Skeletal muscle tissue (tissue), 4 donors: Measurements from ENCODE around the gene PHAF1. TPM values are rescaled to one million over a fixed set of nuclear protein-coding genes. Genes with fewer than 3 reads are reported as not detected.

Experiments used
- H3K27ac ChIP-seq: one replicate; pipeline ENCODE4 v1.7.0; 2013; ENCODE audit warnings: mild to moderate bottlenecking, low read depth, low read length, inconsistent platforms
- H3K27me3 ChIP-seq, 3 donors: one replicate each; pipeline ENCODE4 v1.7.0; 2013; ENCODE audit warnings: low read length in 3 of 3; ENCODE audit not compliant: control insufficient read depth in 3 of 3, insufficient read depth in 3 of 3
- H3K36me3 ChIP-seq, 3 donors: one replicate each; pipeline ENCODE4 v1.7.0; 2013; ENCODE audit warnings: low read length in 3 of 3; ENCODE audit not compliant: control insufficient read depth in 3 of 3, insufficient read depth in 3 of 3
- H3K4me1 ChIP-seq, 3 donors: one replicate each; pipeline ENCODE4 v1.7.0; 2013; ENCODE audit warnings: low read length in 3 of 3, mild to moderate bottlenecking in 3 of 3; ENCODE audit not compliant: control insufficient read depth in 3 of 3, insufficient read depth in 3 of 3
- H3K4me3 ChIP-seq, 3 donors: one replicate each; pipeline ENCODE4 v1.7.0; 2013; ENCODE audit warnings: low read length in 3 of 3
- H3K9ac ChIP-seq, 3 donors: one replicate each; pipeline ENCODE4 v1.7.0; 2013; ENCODE audit warnings: low read length in 3 of 3, mild to moderate bottlenecking in 3 of 3, moderate library complexity in 2 of 3, low read depth in 1 of 3
- H3K9me3 ChIP-seq, 3 donors: one replicate each; pipeline ENCODE4 v1.7.0; 2013; ENCODE audit warnings: low read length in 3 of 3; ENCODE audit not compliant: control insufficient read depth in 3 of 3
- total RNA-seq: library from RNA; depleted of rRNA; stranded (reverse); fragments of >200 nt; gene quantifications from one replicate; pipeline ENCODE4 v1.2.3, GENCODE V29; 2014
- donor health status: Osteomylitis.

The PHAF1 gene
- total RNA-seq, 1 donor from 2014 or later: 17.7 TPM

DNA sequence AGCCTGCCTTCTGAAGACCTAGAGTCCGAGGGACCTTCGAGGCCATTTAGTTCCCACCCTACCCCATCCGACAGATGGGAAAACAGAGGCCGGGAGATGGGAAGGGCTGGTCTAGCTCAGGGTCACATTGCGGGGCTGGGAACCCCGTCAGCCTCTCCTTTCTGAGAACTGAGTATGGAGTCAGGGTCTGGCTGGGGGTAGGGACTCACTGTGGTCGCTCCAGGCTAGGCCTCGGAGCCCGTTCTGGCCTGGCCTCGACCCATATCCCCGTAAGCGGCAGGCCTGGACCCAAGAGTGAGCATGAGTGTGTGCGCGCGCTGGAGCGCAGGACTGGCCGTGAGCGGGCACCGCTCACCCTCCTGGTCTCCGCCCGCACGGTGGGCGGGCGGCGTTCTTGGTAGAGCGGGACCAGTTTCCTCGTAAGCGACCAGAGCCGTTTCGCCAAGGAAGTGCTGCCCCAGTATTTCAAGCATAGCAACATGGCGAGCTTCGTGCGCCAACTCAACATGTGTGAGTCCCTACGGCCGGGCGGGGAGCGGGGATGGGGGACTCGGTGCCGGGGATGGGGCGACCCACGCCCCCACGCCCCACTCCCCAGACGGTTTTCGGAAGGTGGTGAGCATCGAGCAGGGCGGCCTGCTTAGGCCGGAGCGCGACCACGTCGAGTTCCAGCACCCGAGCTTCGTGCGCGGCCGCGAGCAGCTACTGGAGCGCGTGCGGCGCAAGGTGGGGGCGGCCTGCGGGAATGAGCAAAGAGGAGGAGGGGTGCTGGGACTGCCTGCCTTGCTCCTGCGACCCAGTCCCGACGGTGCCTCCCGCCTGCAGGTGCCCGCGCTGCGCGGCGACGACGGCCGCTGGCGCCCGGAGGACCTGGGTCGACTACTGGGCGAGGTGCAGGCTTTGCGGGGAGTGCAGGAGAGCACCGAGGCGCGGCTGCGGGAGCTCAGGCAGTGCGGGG, 55.7 kb downstream of the PHAF1 start:
- Histone ChIP-seq H3K4me3 (peak overlapping the region; percentile 78 to 83 (median 78)), H3K36me3 (peaks cover 8 to 19% (median 13%) of the 10 kb centered on the region in 3 donors), H3K27me3 (peaks cover 0 to 5% (median 0%) of the 10 kb centered on the region in 3 donors), H3K9me3 (no peaks in the 10 kb centered on the region), H3K9ac (peak overlapping the region; percentile 82 to 96 (median 90)), H3K27ac (peak overlapping the region; percentile 91), H3K4me1 (peaks cover 66 to 73% (median 69%) of the 10 kb centered on the region in 3 donors)

- Histone ChIP-seq H3K27me3 (peaks cover 0 to 5% (median 0%) of the 10 kb centered on the region in 3 donors), H3K27ac (peak overlapping the region; percentile 23), H3K4me3 (no peak overlapping the region), H3K9me3 (no peaks in the 10 kb centered on the region), H3K4me1 (peaks cover 64 to 70% (median 69%) of the 10 kb centered on the region in 3 donors), H3K9ac (no peak overlapping the region), H3K36me3 (peaks cover 8 to 19% (median 13%) of the 10 kb centered on the region in 3 donors)
These were observed 56.4 kb downstream of the PHAF1 start for GRCh38 chr16:67166110-67166547.

GRCh38 chr16:67166598-67167168, 56.9 kb downstream of the PHAF1 start:
- Histone ChIP-seq H3K4me1 (peaks cover 64 to 70% (median 69%) of the 10 kb centered on the region in 3 donors), H3K9me3 (no peaks in the 10 kb centered on the region), H3K9ac (peak overlapping the region in 2 of 3 donors; percentile 29 to 45), H3K36me3 (peaks cover 8 to 19% (median 13%) of the 10 kb centered on the region in 3 donors), H3K4me3 (no peak overlapping the region), H3K27ac (peak overlapping the region; percentile 23), H3K27me3 (peaks cover 0 to 5% (median 0%) of the 10 kb centered on the region in 3 donors)

GRCh38 chr16:67167588-67167987, 57.8 kb downstream of the PHAF1 start:
- Histone ChIP-seq H3K36me3 (peaks cover 8 to 19% (median 13%) of the 10 kb centered on the region in 3 donors), H3K9ac (peak overlapping the region in 1 of 3 donors; percentile 54), H3K4me3 (no peak overlapping the region), H3K27me3 (peaks cover 0 to 3% (median 0%) of the 10 kb centered on the region in 3 donors), H3K9me3 (no peaks in the 10 kb centered on the region), H3K27ac (peak overlapping the region; percentile 23), H3K4me1 (peaks cover 61 to 69% (median 66%) of the 10 kb centered on the region in 3 donors)

GRCh38 chr16:67169011-67169451, 59.3 kb downstream of the PHAF1 start:
- H3K27me3 ChIP-seq: no peaks in the 10 kb centered on the region
- peak overlapping the region; percentile 93 for H3K27ac ChIP-seq
- peak overlapping the region in 2 of 3 donors; percentile 77 to 84 for H3K4me3 ChIP-seq
- H3K4me1 ChIP-seq: peaks cover 58 to 68% (median 63%) of the 10 kb centered on the region in 3 donors
- H3K36me3 ChIP-seq: peaks cover 8 to 19% (median 13%) of the 10 kb centered on the region in 3 donors
- no peaks in the 10 kb centered on the region for H3K9me3 ChIP-seq
- H3K9ac ChIP-seq: peak overlapping the region; percentile 0 to 95 (median 72)

- Histone ChIP-seq H3K27ac (peak overlapping the region; percentile 93), H3K27me3 (no peaks in the 10 kb centered on the region), H3K4me3 (peak overlapping the region; percentile 69 to 84 (median 77)), H3K4me1 (peaks cover 61 to 70% (median 66%) of the 10 kb centered on the region in 3 donors), H3K36me3 (peaks cover 8 to 19% (median 14%) of the 10 kb centered on the region in 3 donors), H3K9me3 (no peaks in the 10 kb centered on the region), H3K9ac (peak overlapping the region; percentile 72 to 95 (median 91))
These were observed 60.0 kb downstream of the PHAF1 start for GRCh38 chr16:67169642-67170167.

DNA sequence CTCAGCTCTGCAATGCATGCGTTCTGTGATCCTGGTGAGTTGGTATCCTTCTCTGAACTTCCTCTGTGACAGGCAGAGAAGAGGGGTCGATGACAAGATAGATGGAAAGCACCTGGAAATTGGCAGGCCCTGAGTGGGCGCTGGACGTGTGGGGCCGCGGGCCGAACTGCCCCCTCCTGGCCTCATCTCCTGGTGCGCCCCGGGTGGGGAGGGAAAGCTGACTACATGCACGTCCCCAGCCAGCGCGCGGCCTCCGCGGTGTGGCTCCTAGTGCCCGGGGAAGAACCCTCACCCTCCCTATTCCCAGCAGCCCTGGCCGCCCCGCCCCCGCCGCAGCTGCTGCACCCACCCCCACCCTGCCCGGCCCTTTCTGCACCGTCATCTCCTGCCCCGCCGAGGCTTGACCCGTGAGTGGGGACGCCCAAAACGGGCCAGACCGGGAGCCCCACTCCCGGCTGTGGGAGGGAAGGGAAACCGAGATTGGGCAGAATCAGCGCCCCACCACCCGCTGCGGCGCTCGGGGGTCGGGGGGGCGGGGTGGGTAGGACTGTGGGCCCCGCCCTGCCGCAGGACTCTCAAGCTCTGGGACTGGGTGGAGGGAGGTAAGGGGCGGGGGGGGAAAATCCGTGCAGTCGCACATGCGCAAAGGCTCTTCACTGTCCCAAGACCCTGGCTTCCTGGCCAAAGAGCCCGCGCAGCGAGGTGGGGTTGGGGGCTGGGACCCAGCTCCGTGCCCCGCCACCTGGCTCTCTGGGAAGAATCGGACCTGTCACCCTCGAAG, 60.6 kb downstream of the PHAF1 start, which contains the start of gene NOL3:
NOL3 (plus strand) TSS at position 371 of the 781 bp plus-strand sequence.
- Histone ChIP-seq H3K27ac (peak within 1 kb of the TSS; percentile 93), H3K9me3 (no peaks in the 10 kb centered on the region), H3K9ac (peak within 1 kb of the TSS; percentile 91 to 97 (median 95)), H3K36me3 (peaks cover 14 to 24% (median 20%) of the 10 kb centered on the region in 3 donors), H3K4me1 (peaks cover 61 to 70% (median 66%) of the 10 kb centered on the region in 3 donors), H3K4me3 (peak within 1 kb of the TSS; percentile 71 to 84 (median 77)), H3K27me3 (no peaks in the 10 kb centered on the region)

DNA sequence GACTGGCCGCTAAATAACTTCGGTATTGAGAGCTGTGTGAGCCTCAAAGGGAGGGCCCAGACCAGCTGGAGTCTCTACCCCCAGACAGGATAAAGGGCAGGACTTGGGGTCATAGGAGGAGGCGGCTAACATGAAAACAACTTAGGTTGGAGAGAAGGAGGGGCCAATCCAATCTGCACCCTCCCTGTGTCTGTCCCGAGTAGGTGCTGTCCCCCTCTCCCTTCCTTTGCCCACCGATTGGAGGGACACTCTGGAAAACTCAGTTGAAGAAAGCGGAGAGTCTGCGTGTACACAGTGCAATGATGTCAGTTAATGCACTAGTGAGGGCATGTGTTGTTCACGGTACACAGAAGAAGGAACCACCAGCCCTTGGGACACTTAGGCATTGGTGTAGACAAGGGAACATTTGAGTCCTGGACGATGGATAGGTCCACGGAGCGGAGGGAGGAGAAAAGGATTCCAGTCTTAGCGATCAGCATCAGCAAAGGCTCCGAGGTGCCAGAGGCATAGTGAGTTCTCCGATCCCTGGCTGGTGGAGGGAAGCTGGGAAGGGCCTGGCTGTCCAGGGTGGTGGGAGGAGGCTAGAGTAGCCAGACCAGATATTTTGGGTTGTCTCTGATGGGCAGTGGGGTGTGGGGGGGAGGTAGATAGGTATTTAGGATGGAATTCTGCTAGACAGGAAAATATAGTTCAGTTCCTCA, 61.4 kb downstream of the PHAF1 start:
- Histone ChIP-seq H3K9ac (peak overlapping the region; percentile 91 to 97 (median 95)), H3K27ac (peak overlapping the region; percentile 93), H3K4me1 (peaks cover 65 to 77% (median 66%) of the 10 kb centered on the region in 3 donors), H3K9me3 (no peaks in the 10 kb centered on the region), H3K27me3 (no peaks in the 10 kb centered on the region), H3K36me3 (peaks cover 18 to 28% (median 23%) of the 10 kb centered on the region in 3 donors), H3K4me3 (peak overlapping the region; percentile 71 to 84 (median 77))
